HEK293T (cell line): Measurements from ENCODE around the gene ZNF521.

Experiments
- HDGF ChIP-seq: fragments of 450-650 bp; IDR thresholded peaks from 2 replicates; pipeline ENCODE4 v1.6.1; 2017; ENCODE audit warnings: antibody characterized with exemption, borderline replicate concordance
- LEF1 ChIP-seq: fragments of 450-650 bp; IDR thresholded peaks from 2 replicates; pipeline ENCODE4 v1.6.1; 2017; ENCODE audit warnings: mild to moderate bottlenecking, borderline replicate concordance
- SP1 ChIP-seq: fragments of 450-650 bp; IDR thresholded peaks from 2 replicates; pipeline ENCODE4 v1.6.1; 2017

DNA sequence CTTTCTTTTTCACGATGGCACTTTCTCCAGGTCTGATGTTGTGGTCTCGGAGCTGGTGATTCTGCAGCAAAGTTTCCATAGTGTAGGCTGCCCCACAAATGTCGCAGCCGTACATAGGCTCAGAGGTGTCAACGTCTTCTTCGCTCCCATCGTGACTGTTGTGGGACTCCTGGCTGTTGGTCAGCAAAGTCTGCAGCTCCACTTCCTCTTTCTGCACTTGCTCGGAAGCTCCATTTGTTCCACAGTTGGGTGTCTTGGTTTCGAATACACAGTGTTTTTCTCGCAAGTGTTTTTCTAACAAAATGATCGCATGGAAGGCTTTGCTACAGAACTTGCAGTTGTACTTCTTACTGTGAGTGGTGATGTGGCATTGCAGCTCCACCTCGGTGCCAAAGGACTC lies 126.8 kb downstream of the ZNF521 start:
- TF ChIP-seq HDGF (no peak), SP1 (no peak), LEF1 (no peak)
